Measurements from ENCODE around the gene PSMD5.

- TF ChIP-seq SPI1 (IDR thresholded peaks at IDR 0.05; ENCODE audit: borderline replicate concordance, insufficient read depth, low read depth, low read length) (no peak), NFIC (IDR thresholded peaks at IDR 0.05; ENCODE audit: low read depth, low read length) (no peak), TBL1XR1 (IDR thresholded peaks at IDR 0.05; ENCODE audit: low read depth, low read length) (no peak), DPF2 (IDR thresholded peaks at IDR 0.05) (peak; percentile 58), KDM1A (IDR thresholded peaks at IDR 0.05; ENCODE audit: borderline replicate concordance) (no peak), CTCF (IDR thresholded peaks at IDR 0.05 in 2 of 3, conservative IDR thresholded peaks at IDR 0.05 in 1 of 3; ENCODE audit: control insufficient read depth in 2 of 3, extremely low read depth in 1 of 3, insufficient read depth in 1 of 3, low read depth in 3 of 3, low read length in 3 of 3) (peak; percentile 12 to 33 (median 25); a peak in 4 of 6 replicates), RAD21 (IDR thresholded peaks at IDR 0.05; ENCODE audit: insufficient read depth, low read depth, low read length) (peak; percentile 23; the same call in 1 of the 2 replicates), MXI1 (IDR thresholded peaks at IDR 0.05; ENCODE audit: low read depth, low read length) (no peak), HDAC6 (IDR thresholded peaks at IDR 0.05; ENCODE audit: unreplicated experiment) (no peak)
Observed at GRCh38 chr9:120877276-120878034, 34.7 kb upstream of the PSMD5 start.

All from GM12878 (cell line).